HG03103 (cell line): ENCODE results near the gene HBA1.
"Not testable (repeated sequence)": the region's sequence is repeated elsewhere in the genome, so short reads cannot be mapped to it uniquely, and the experiment has no call there.

ENCODE experiments used
- ATAC-seq: cut with Tn5 transposase; IDR thresholded peaks from one replicate; pipeline ENCODE4 v1.9.1; 2021; ENCODE audit warnings: low read depth; ENCODE audit not compliant: unreplicated experiment

The HBA1 gene

DNA sequence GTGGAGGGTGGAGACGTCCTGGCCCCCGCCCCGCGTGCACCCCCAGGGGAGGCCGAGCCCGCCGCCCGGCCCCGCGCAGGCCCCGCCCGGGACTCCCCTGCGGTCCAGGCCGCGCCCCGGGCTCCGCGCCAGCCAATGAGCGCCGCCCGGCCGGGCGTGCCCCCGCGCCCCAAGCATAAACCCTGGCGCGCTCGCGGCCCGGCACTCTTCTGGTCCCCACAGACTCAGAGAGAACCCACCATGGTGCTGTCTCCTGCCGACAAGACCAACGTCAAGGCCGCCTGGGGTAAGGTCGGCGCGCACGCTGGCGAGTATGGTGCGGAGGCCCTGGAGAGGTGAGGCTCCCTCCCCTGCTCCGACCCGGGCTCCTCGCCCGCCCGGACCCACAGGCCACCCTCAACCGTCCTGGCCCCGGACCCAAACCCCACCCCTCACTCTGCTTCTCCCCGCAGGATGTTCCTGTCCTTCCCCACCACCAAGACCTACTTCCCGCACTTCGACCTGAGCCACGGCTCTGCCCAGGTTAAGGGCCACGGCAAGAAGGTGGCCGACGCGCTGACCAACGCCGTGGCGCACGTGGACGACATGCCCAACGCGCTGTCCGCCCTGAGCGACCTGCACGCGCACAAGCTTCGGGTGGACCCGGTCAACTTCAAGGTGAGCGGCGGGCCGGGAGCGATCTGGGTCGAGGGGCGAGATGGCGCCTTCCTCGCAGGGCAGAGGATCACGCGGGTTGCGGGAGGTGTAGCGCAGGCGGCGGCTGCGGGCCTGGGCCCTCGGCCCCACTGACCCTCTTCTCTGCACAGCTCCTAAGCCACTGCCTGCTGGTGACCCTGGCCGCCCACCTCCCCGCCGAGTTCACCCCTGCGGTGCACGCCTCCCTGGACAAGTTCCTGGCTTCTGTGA, at the start of gene HBA1:
TSS of gene HBA1 (plus strand) at position 204 of the 906 bp plus-strand sequence. CDS start at position 241, 37 bp downstream.
- ATAC-seq = not testable (repeated sequence)

DNA sequence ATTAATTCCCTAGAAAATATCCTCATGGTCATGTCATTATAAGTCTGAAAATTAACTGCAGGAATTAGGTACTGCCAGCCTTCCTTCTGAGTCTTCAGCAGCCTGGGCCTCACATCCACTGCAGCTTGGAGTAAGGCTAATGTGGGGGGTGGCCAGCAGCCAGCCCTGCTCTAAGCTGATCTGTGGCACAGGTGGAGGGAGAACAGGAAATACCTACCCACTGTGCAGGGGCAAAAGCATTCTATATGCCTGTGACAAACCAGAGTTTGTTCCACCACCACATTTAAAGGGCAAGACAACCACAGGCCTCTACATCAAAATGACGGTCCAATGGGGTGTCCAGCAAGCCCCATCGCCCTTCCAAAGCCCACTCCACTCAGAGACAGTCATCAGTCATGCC, 47.4 kb upstream of the HBA1 start:
- no peak for ATAC-seq

DNA sequence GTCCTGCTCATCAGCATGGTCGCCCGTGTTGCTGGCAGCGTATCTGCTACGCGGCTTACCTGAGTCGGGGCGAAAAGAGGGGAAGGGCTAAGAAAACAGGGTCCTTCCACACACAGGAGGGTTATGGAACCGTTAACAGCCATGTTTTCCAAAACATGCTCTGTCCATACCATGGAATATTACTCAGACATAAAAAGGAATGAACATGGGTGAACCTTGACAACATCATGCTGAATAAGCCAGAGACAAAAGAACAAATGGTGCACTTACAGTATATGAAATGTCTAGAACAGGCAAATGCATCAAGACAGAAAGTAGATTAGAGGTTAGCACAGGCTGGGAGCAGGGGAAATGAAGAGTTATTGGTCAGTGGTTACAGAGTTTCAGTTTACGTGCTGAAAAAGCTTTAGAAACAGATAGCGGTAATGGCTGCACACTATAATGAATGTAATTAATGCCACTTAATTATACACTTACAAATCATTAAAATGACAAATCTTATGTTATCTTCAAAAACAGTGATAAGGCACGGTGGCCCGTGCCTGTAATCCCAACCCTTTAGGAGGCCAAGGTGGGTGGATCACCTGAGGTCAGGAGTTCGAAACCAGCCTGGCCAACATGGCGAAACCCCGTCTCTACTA, 45.8 kb upstream of the HBA1 start:
- no peak for ATAC-seq

DNA sequence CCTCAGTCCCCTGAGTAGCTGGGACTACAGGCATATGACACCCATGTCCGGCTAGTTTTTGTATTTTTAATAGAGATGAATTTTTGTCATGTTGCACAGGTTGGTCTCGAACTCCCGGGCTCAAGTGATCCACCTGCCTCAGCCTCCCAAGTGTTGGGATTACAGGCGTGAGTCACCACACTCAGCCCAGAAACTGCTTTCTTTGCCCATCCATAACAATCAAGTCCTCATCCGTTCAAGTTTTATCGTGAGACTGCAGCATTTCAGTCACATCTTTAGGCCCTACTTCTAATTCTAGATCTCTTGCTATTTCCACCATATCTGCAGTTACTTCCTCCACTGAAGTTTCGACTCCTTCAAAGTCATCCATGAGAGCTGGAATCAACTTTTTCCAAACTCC, 44.4 kb upstream of the HBA1 start:
- ATAC-seq = no peak

DNA sequence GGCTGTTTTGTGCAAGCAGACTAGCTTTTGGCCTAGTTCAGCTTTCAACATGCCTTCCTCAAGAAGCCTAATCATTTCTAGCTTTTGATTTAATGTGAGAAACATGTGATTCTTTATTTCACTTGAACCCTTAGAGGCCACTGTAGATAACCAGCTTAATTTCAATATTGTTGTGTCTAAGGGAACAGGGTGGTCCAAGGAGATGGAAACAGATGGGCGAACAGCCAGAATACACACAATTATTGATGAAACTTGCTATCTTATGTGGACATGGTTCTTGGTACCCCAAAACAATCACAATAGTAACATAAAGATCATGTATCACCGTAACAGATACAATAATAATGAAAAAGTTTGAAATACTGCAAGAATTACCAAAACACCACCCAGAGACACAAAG, 42.8 kb upstream of the HBA1 start:
- ATAC-seq = no peak

DNA sequence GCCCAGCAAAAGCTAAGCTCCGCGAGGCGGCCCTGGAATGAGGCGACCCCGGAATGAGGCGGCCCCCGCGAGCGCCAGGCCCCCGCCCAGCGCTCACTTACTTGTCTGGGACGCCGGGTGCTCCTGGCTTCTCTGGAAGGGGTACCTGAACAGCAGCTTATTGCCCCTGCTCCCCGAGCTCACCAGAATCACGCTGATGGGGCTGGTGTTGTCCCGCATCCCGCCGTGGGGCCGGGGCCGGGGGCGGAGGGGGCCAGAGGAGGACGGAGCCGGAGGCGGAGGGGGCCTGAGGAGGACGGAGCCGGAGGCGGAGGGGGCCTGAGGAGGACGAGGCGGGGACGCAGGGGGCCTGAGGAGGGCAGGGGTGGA, 38.4 kb upstream of the HBA1 start:
- no peak for ATAC-seq

DNA sequence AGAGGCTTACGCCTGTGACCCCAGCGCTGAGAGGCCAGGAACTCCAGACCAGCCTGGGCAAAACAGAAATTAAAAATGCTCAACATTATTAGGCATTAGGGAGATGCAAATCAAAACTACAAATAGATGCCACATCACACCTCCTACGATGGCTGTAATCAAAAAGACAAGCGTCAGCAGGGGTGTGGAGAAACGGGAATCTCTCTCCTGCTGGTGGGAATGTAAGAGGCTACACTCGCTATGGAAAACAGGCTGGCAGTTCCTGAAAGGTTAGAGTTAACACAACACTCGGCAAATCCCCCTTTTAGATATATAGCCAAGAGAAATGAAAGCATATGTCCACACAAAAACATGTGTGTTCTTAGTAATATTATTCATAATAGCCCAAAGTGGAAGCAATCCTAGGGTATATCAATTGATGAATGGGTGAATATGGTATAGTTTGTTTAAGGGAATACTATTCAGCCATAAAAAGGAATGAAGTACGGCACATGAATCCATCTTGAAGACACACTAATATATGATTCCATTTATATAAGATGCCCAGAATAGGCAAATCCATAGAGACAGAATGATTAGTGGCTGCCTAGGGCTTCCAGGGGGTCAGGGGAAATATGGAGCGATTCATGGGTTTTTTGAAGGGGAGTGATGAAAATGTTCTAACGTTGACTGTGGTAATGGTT, 36.2 kb upstream of the HBA1 start:
- ATAC-seq = no peak

DNA sequence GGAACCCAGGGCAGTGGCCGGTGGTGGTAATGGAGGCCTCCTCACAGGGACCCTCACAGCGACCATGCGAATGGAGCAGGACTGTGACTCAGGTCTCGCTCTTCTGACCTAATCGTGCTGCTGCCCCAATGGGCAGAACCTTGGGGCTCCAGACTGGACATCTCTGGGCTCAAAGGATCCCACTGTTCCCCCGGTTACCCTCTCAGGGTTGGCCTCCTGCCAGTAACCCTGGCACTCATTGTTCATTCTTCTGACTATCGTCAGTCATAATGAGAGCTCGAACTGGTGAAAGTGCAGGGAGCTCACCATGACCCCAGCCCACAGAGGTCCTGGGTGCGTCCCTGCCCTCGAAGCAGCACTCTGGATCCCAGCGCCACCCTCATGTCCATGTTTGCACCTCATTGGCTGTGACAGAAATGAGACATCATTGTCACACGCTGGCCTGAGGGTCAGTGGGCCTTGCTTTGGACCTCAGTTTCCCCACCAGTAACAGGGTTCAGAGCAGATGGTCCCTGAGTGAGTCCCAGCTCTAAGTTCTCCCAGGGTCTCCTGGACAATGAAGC, 34.0 kb upstream of the HBA1 start:
- no peak for ATAC-seq

DNA sequence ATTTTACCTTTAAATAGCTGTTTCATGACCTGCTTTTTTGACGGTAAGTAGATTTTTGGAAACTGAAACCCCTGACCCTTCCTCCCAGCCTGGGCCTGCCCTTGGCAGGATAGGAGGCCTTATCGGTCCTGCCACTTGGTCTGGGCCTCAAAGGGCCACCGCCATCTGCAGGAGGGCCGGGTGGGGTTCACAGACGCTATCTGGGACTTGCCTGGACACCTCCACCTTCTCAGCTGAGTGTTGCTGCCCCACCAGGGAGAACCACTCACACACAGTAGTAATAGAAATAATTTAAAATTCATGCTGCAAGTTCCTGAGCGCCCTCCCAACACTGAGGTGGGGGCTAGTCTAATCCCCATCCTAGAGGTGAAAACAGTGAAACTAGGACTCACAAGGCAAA, 33.4 kb upstream of the HBA1 start:
- no peak for ATAC-seq

DNA sequence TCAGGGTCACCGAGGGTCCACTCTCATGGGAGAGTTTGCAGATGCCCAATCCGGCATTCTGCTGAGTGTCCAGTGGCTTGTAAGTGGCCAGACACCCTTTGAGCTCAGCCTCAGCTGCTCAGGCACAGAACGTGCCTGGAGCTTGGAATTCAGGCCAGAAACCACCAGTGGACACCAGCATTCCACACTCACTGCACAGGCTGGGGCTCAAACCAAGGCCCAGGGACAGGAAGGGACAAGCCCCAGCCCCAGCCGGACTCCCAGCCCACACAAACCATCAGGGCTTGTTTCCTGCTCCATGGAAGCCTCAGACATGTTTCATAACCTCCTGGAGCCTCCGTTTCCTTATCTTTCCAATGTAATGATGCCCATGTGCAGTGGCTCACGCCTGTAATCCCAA, 33.0 kb upstream of the HBA1 start:
- ATAC-seq = no peak

DNA sequence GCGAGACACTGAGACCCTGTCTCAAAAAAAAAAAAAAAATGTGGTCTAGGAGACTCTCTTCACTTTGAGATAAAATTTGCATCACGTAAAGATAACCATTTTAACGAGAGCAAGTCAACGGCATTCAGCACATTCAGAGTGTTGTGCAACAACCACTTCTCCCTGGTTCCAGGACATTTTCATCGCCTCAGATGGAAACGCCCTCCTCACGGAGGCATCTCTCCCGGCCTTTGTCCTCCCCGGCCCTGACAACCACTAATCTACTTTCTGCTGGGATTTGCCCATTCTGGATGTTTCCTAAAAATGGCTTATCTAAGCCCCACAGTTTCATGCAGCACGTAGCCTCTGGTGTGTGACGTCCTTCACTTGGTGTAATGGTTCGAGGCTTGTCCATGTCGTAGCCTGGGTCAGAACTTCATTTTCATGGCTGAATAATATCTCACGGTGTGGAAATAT, 31.7 kb upstream of the HBA1 start:
- no peak for ATAC-seq

DNA sequence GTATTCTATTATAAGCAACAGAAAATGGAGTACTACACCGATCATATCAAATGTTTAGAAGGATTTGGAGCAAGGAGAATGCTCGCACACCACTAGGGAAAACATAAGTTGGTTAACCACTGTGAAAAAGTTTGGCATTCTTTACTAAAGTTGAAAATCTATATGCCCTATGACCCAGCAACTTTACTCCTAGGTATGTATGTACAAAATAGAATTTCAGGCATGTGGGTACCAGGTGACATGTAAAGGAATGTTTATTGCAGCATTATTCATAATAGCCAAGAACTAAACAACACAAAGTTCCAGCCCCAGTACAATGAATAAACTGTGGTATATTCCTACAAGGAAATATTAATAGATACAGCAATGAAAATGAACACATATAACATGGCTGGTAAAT, 29.8 kb upstream of the HBA1 start:
- ATAC-seq = no peak

DNA sequence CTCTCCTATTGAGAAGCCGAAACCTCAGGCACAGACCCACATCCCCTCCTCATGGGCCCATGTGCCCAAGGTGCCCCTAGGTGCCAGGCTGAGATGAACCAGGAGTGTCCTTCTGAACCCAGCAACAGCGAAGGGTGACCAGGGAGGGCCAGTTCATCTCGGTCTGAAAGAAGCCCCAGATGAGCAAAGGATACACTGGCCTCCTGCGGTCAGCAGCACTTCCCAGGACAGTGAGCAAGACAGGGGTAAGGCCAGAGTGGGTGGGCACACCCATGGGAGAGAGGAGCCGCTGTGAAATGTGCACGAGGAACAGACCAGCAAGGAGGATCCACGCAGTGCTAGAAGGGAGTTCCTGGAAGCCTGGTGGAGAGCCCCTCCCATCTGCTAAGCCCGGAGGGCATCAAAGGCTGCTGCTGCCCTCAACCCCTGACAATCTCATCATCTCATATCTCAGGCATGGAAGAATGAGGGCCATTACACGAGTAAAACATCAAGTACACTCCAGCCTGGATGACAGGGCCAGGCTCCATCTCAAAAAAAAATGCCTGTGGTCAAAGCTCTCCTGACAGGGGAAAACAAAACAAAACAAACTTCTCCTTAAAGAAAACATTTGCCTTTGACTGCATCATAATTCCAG, 27.3 kb upstream of the HBA1 start:
- no peak for ATAC-seq

DNA sequence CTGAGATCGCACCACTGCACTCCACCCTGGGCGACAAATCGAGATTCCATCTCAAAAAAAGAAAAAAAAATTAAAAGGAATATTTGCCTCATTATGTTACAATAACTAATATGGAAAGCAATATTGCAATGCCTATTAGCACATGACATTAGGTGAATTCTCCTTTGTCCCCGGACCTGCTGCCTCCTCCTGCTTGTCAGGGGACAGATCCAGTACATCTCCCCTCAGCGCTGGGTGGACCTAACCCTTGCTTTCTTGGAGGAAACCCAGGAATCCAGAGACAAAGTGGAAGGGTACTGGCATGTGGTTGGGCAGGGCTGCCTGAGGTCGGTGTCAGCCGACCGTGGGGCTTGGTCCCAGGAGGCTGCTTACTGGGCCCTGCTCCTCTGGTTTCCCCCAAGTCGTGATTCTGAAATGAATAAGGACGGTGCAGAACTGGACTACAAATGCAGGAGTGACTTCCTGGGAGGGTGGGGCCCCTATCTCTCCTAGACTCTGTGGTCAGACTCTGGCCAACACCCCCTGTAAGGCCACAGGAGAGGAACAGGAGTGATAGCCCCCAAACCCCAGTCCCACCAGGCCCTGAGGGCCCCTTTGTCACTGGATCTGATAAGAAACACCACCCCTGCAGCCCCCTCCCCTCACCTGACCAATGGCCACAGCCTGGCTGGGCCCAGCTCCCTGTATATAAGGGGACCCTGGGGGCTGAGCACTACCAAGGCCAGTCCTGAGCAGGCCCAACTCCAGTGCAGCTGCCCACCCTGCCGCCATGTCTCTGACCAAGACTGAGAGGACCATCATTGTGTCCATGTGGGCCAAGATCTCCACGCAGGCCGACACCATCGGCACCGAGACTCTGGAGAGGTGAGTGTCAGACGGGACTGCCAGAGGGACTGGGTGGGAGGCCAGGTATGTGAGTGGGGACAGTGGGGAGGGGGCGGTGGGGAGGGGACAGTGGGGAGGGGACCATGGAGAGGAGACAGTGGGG, 24.0 kb upstream of the HBA1 start, which contains the start of gene HBZ:
TSS of gene HBZ (plus strand) at position 504 of the 988 bp plus-strand sequence. CDS start at position 770, 266 bp downstream.
- ATAC-seq = no peak

DNA sequence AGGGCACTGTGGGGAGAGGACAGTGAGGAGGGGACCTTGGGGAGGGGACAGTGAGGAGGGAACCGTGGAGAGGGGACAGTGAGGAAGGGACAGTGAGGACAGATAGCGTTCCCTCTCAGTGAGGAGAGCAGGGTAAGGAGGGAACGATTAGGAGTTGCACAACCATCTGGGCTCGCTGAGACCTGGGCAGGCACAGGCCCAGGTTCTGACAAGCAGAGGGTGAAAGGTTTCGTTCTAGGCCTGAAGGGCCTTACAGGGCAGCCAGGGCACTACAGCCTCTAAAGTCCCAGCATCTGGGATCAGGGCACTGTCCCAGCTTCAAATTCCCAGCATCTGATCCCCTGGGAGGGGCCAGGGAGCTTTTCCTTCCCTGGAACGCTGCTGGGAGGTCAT, 23.4 kb upstream of the HBA1 start:
- ATAC-seq = not testable (repeated sequence)

DNA sequence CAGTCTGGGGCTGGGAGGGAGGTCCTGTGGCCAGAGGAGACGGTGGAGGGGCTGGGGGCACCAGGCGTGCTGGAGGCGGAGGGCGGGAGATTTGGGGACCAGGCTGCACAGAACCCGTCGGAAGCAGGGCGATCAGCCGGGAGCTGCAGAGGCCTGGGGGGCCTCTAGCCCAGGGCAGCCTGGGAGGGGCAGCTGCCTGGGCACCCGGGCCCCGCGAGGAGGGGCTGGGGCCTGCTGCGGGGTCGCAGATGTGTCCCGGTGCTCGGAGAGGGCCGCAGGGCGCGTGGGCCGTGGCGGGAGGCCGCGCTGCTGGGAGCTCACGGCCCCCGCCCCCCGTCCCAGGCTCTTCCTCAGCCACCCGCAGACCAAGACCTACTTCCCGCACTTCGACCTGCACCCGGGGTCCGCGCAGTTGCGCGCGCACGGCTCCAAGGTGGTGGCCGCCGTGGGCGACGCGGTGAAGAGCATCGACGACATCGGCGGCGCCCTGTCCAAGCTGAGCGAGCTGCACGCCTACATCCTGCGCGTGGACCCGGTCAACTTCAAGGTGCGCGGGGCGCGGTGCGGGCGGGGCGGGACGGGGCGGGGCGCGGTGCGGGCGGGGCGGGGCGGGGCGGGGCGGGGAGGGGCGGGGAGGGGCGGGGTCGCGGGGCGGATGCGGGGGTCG, 22.8 kb upstream of the HBA1 start:
- not testable (repeated sequence) for ATAC-seq

DNA sequence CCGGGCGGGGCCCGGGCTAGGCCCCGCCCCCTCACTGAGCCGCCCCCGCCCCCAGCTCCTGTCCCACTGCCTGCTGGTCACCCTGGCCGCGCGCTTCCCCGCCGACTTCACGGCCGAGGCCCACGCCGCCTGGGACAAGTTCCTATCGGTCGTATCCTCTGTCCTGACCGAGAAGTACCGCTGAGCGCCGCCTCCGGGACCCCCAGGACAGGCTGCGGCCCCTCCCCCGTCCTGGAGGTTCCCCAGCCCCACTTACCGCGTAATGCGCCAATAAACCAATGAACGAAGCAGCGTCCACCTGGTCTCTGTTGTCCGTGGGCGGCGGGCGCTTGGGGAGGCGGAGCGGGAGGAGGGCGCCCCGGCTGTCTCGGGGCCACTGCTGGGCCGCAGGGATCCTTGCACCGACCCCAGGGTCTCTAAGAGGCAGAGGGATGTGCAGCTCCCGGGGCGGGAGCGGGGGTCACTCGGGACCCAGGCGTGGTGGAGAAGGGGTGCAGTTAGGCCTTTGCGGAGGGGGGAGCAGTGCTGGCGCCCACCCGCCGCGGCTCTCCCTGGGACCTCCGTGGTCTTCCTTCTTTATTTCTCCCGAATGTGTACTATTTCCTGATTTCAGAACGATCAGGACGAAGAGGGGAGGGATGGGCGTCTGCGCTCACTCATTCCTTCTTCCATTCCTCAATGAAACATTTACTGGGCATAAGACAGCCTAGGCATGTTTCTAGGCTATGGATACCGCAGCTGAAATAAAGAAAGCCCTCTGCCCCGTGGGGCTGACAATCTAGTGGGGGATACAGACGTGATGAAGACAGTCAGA, 22.1 kb upstream of the HBA1 start:
- no peak for ATAC-seq

DNA sequence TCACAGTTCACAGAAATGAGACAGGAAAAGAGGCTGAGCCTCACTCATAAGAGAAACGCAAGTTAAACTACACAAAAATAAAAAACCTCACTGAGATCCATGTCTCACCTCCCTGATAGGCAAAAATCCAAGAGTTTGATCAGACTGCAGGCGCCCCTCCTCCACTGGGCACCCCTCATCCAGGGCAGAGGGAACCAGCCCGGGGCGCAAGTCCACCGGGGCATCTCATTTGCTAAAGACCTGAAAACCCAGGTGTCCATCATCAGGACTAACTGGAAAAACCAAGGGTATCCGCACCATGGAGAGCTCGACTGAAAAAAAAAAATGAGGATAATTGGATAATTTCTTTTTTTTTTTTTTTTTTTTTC, 21.5 kb upstream of the HBA1 start:
- no peak for ATAC-seq
